ENCODE results near the gene AOAH. TPM values are rescaled to one million over a fixed set of nuclear protein-coding genes. Genes with fewer than 3 reads are reported as not detected.

The AOAH gene
- total RNA-seq, 1 donor from 2014 or later: not detected

- H3K27me3 Mint-ChIP-seq (ENCODE audit: low read depth): no peaks in the 10 kb centered on the region
- H3K27ac Mint-ChIP-seq (ENCODE audit: unreplicated experiment): no peak overlapping the region
- TF ChIP-seq CTCF (conservative IDR thresholded peaks at IDR 0.05): no peak
- no peak overlapping the region for H3K4me3 Mint-ChIP-seq
- H3K36me3 Mint-ChIP-seq (ENCODE audit: low read depth): no peaks in the 10 kb centered on the region
- H3K4me1 Mint-ChIP-seq: no peaks in the 10 kb centered on the region
- no peak for DNase-seq (ENCODE audit: low read depth, low spot score)
- no peaks in the 10 kb centered on the region for H3K9me3 Mint-ChIP-seq
Observed at GRCh38 chr7:36691983-36692382, 32.3 kb downstream of the AOAH start.

DNA sequence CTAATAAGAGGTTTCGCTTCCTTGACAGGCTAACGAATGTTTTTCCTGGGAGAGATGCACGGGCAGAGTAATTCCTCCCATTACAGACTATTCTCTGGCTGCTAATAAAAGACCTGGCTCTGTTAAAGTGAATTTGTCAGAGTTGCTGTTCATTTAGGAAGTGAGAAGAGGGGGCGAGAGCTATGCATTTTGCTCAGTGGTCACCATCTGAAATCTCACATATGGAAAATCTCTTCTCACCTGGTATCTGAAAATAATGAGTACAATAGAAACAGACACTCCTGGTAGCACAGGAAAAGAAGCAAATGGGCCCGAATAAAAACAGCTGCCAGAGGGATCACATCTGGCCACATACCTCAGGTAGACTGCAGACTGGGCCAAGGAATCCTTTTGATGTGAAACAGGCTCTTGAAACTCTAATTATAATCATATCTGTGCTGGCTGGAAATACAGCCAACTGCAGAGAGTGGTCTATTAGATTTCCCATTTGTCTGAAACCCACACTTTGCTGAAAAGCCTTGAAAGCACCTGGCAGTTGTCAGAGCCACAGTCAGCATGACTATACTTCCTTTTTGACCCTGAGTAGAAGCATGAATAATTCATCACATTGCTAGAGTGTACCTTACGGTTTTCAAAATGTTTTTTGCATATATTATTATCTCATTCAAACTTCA, 33.6 kb downstream of the AOAH start:
- no peaks in the 10 kb centered on the region for H3K4me1 Mint-ChIP-seq
- TF ChIP-seq CTCF (conservative IDR thresholded peaks at IDR 0.05): no peak
- no peak overlapping the region for H3K4me3 Mint-ChIP-seq
- no peak overlapping the region for H3K27ac Mint-ChIP-seq (ENCODE audit: unreplicated experiment)
- no peaks in the 10 kb centered on the region for H3K36me3 Mint-ChIP-seq (ENCODE audit: low read depth)
- no peaks in the 10 kb centered on the region for H3K27me3 Mint-ChIP-seq (ENCODE audit: low read depth)
- no peak for DNase-seq (ENCODE audit: low read depth, low spot score)
- no peaks in the 10 kb centered on the region for H3K9me3 Mint-ChIP-seq

GRCh38 chr7:36690041-36690440, 34.3 kb downstream of the AOAH start:
- no peaks in the 10 kb centered on the region for H3K4me1 Mint-ChIP-seq
- no peaks in the 10 kb centered on the region for H3K36me3 Mint-ChIP-seq (ENCODE audit: low read depth)
- H3K27ac Mint-ChIP-seq (ENCODE audit: unreplicated experiment): no peak overlapping the region

GRCh38 chr7:36686499-36686898, 37.8 kb downstream of the AOAH start:
- DNase-seq (ENCODE audit: low read depth, low spot score): no peak
- no peaks in the 10 kb centered on the region for H3K36me3 Mint-ChIP-seq (ENCODE audit: low read depth)
- no peaks in the 10 kb centered on the region for H3K4me1 Mint-ChIP-seq
- H3K4me3 Mint-ChIP-seq: no peak overlapping the region
- TF ChIP-seq CTCF (conservative IDR thresholded peaks at IDR 0.05): no peak
- H3K9me3 Mint-ChIP-seq: no peaks in the 10 kb centered on the region
- H3K27me3 Mint-ChIP-seq (ENCODE audit: low read depth): no peaks in the 10 kb centered on the region
- H3K27ac Mint-ChIP-seq (ENCODE audit: unreplicated experiment): no peak overlapping the region

More at GRCh38 chr7:36690041-36690440, 34.3 kb downstream of the AOAH start:
- H3K4me3 Mint-ChIP-seq: no peak overlapping the region
- TF ChIP-seq CTCF (conservative IDR thresholded peaks at IDR 0.05): no peak
- DNase-seq (ENCODE audit: low read depth, low spot score): no peak
- no peaks in the 10 kb centered on the region for H3K9me3 Mint-ChIP-seq
- no peaks in the 10 kb centered on the region for H3K27me3 Mint-ChIP-seq (ENCODE audit: low read depth)

DNA sequence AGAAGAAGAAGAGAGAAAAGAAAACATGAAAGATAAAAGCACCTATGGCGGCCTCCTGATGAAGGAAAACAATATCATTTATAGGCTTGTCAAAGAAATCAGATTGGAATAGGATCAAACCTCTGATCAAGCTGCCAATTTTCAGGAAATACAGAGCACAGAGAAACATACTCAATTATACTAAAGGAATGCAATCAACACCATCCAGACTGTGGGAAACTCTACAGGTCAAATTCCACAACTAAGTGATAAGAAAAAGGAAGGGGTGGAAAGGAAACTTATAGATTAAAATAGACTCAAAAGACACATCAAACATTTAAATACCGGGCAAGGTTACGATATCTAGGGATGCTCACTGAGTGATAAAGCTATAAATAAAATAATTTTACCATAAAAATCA, 39.3 kb downstream of the AOAH start:
- H3K4me3 Mint-ChIP-seq: no peak overlapping the region
- no peaks in the 10 kb centered on the region for H3K36me3 Mint-ChIP-seq (ENCODE audit: low read depth)
- H3K9me3 Mint-ChIP-seq: no peaks in the 10 kb centered on the region
- H3K4me1 Mint-ChIP-seq: no peaks in the 10 kb centered on the region
- no peak overlapping the region for H3K27ac Mint-ChIP-seq (ENCODE audit: unreplicated experiment)
- DNase-seq (ENCODE audit: low read depth, low spot score): no peak
- no peaks in the 10 kb centered on the region for H3K27me3 Mint-ChIP-seq (ENCODE audit: low read depth)
- TF ChIP-seq CTCF (conservative IDR thresholded peaks at IDR 0.05): no peak
